HG03460 (cell line): Measurements from ENCODE around the gene GPSM1.

Source experiments
- ATAC-seq: cut with Tn5 transposase; IDR thresholded peaks from one replicate; pipeline ENCODE4 v1.9.1; 2021; ENCODE audit not compliant: unreplicated experiment

The GPSM1 gene

GRCh38 chr9:136291306-136292025, 35.9 kb upstream of the GPSM1 start:
- no peak for ATAC-seq

- ATAC-seq = no peak
These were observed 35.3 kb upstream of the GPSM1 start for GRCh38 chr9:136292026-136292538.

- no peak for ATAC-seq
These were observed 34.5 kb upstream of the GPSM1 start for GRCh38 chr9:136292591-136293448.

GRCh38 chr9:136293476-136294077, 33.8 kb upstream of the GPSM1 start:
- ATAC-seq = no peak

GRCh38 chr9:136294437-136294836, 32.9 kb upstream of the GPSM1 start:
- ATAC-seq = no peak

- ATAC-seq = no peak
These were observed 32.3 kb upstream of the GPSM1 start for GRCh38 chr9:136295055-136295454.

GRCh38 chr9:136295542-136296433, 31.6 kb upstream of the GPSM1 start:
- no peak for ATAC-seq

- ATAC-seq = no peak
These were observed 30.8 kb upstream of the GPSM1 start for GRCh38 chr9:136296434-136297015.

- no peak for ATAC-seq
These were observed 30.2 kb upstream of the GPSM1 start for GRCh38 chr9:136297016-136297691.

GRCh38 chr9:136297766-136298735, 29.3 kb upstream of the GPSM1 start:
- no peak for ATAC-seq

GRCh38 chr9:136299116-136299515, 28.2 kb upstream of the GPSM1 start:
- no peak for ATAC-seq

- no peak for ATAC-seq
These were observed 27.8 kb upstream of the GPSM1 start for GRCh38 chr9:136299541-136299940.

GRCh38 chr9:136300016-136300545, 27.3 kb upstream of the GPSM1 start:
- ATAC-seq = no peak

GRCh38 chr9:136300866-136301265, 26.5 kb upstream of the GPSM1 start:
- ATAC-seq = no peak

- no peak for ATAC-seq
These were observed 24.8 kb upstream of the GPSM1 start for GRCh38 chr9:136302527-136302926.

- ATAC-seq = no peak
These were observed 24.1 kb upstream of the GPSM1 start for GRCh38 chr9:136303066-136303824.

GRCh38 chr9:136303825-136304416, 23.4 kb upstream of the GPSM1 start, which contains the start of gene CCDC187:
CCDC187 (minus strand) TSS chr9:136304094; CDS start chr9:136303830, 264 bp downstream.
- no peak for ATAC-seq
